ENCODE measurements around the gene PCNX2. TPM values are rescaled to one million over a fixed set of nuclear protein-coding genes. Genes with fewer than 3 reads are reported as not detected.
A peak's percentile ranks its signal among the peaks of the same experiment; 100 is the strongest.
"Not testable (repeated sequence)": the region's sequence is repeated elsewhere in the genome, so short reads cannot be mapped to it uniquely, and the experiment has no call there.

Gene PCNX2
- total RNA-seq, 4 donors from 2014 or later, result 7.3 to 16.6 (median 12.7) TPM

GRCh38 chr1:233132445-233132844, 163.1 kb downstream of the PCNX2 start:
- DNase-seq (ENCODE audit: low spot score), result no peak
- TF ChIP-seq CTCF (IDR thresholded peaks at IDR 0.05), result no peak
- no peak for ATAC-seq (ENCODE audit: low FRiP score)

- DNase-seq (ENCODE audit: low spot score); ATAC-seq (ENCODE audit: low FRiP score): not testable (repeated sequence)
Observed at GRCh38 chr1:233129031-233129430, 166.5 kb downstream of the PCNX2 start.

GRCh38 chr1:233127157-233127556, 168.4 kb downstream of the PCNX2 start:
- no peak for TF ChIP-seq CTCF (IDR thresholded peaks at IDR 0.05)
- DNase-seq (ENCODE audit: low spot score), result no peak
- peak; percentile 74 for ATAC-seq (ENCODE audit: low FRiP score)

GRCh38 chr1:233122779-233123178, 172.7 kb downstream of the PCNX2 start:
- DNase-seq (ENCODE audit: low spot score), result no peak
- no peak for TF ChIP-seq CTCF (IDR thresholded peaks at IDR 0.05)
- ATAC-seq (ENCODE audit: low FRiP score), result no peak

GRCh38 chr1:233121947-233122559, 173.5 kb downstream of the PCNX2 start:
- no peak for TF ChIP-seq CTCF (IDR thresholded peaks at IDR 0.05)
- ATAC-seq (ENCODE audit: low FRiP score) (no peak), DNase-seq (ENCODE audit: low spot score) (no peak)

- ATAC-seq (ENCODE audit: low FRiP score), result no peak
- no peak for TF ChIP-seq CTCF (IDR thresholded peaks at IDR 0.05)
Observed at GRCh38 chr1:233114860-233115259, 180.7 kb downstream of the PCNX2 start.

GRCh38 chr1:233114159-233114558, 181.4 kb downstream of the PCNX2 start:
- ATAC-seq (ENCODE audit: low FRiP score), result no peak
- TF ChIP-seq CTCF (IDR thresholded peaks at IDR 0.05), result no peak
- DNase-seq (ENCODE audit: low spot score), result no peak

More at GRCh38 chr1:233114860-233115259, 180.7 kb downstream of the PCNX2 start:
- DNase-seq (ENCODE audit: low spot score), result no peak
